GM21367 (cell line): ENCODE data around the gene RIN3.
A peak's percentile ranks its signal among the peaks of the same experiment; 100 is the strongest.

Experiments used
- ATAC-seq: cut with Tn5 transposase; IDR thresholded peaks from one replicate; pipeline ENCODE4 v1.9.1; 2021; ENCODE audit not compliant: unreplicated experiment

The RIN3 gene

DNA sequence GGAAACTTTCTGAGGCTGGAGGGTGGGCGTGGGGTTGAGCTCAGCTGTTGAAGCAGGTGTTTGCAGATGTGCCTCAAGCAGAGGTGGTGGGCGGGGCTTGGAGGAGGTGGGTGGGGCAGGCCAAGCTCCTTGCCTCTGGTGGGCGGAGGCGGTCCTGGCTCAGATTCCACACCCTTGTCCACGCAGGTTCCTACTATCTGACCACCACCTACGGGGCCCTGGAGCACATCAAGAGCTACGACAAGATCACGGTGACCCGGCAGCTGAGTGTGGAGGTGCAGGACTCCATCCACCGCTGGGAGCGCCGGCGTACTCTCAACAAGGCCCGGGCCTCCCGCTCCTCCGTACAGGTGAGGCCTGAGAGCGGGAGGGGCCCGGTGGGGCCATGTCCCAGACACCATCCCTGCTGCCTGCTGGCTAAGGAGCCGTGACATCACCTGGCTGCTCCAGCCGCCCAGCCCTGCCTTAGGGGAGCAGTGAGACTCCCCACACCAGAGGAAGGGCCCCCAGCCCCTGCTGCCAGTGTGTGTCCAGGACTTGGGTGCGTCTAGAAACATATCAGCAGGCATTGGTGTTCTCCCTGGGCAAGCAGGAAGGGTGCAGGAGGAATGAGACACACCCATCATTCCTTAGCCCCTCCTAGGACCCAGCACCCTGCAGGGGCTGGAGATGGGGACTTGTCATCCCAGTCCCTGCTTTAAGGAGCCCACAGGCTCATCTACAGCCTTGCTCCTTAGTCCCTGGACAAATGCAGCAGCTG lies 171.4 kb downstream of the RIN3 start:
- no peak for ATAC-seq

DNA sequence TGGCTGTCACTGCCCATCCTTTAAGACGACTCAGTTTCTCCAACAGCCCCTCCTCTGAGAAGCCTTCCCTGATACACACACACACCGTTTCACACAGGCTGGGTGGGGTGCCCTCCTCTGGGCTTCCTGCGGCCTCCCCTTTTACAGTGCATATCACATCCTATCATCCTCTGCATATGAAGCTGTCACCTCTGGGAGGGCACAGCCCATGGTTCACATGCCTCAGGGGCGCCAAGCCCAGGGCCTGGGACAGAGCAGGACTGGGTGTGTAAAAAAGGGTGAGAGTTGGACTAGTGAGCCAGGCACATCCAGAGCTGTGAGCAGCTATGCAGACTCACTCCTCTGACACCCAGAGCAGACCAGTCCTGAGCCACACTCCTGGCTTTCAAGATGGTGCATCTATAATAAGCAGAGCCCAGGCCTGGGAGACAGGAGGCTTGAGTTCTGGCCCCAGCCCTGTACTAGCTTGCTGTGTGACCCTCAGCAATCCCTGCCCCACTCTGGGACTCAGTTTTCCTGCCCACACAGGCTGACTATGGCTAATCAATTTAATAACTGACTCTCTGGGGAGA lies 172.3 kb downstream of the RIN3 start:
- ATAC-seq: no peak

DNA sequence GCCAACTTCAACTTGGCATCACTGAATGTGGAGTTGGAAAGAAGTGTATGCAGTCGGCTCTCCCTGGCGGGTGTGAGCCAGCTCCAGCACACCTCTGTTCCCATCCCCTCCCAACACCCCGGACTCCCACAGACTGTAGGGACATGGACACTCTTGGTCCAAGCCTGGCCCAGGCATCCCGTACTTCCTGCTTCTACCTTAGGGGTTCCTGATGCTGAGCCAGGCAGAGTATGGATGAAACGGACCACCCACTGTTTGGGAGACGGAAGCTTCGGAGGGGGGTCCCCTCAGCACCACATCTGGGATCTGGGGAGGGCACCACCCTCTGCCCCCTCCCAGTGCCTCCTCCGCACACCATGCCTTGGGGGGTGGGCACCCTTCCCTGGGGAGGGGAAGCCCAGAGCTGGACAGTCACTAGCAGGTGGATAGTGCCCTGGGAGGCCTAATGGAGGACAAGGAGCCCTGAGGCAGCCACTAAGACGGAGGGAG lies 172.9 kb downstream of the RIN3 start:
- ATAC-seq: no peak

DNA sequence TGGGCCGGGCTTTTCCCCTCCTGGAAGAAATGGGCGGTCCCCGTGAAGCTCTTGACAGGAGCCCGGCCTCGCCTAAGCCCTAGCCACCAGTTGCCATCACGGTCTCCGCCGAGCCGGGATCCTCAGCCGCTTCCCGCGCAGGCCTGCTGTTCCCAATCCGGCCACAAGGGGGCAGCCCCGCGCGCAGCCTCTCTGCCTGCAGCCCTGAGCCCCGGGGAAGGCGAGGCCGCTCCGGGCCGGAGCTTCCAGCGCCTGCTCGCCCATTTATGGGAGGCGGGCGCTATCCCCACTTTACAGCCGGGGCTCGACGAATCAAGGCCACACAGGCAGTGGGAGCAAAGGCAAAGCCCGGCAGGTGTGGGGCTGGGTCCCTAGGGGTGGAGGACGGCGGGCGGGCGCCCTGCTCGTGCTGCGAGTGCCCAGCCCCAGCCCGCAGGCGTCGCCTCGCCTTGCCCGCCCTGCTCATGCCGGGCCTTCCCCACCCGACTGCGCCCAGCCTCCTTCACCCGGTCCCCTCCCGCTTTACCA lies 173.4 kb downstream of the RIN3 start:
- ATAC-seq: no peak

DNA sequence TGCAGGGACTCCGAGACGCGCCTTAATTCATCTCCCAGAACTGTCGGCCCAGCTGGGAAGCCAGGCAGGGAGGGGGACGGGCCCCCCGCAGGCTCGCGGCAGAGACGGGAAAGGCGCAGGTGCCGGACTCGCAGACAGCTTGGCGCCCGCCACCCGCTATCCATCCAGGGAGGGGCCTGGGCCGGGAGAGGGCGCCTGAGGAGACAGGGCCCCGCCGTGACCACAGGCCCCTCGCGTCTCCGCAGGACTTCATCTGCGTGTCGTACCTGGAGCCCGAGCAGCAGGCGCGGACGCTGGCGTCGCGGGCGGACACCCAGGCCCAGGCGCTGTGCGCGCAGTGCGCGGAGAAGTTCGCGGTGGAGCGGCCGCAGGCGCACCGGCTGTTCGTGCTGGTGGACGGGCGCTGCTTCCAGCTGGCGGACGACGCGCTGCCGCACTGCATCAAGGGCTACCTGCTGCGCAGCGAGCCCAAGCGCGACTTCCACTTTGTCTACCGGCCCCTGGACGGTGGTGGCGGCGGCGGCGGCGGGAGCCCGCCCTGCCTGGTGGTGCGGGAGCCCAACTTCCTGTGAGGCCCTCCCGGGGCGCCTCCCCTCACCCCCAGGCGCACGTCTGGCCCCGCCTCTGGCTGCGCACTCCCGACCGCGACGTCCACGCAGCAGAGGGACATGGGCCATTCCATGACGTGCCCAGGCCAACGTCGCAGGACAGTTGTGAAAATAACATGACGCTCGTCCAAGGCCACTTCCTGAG lies 174.3 kb downstream of the RIN3 start:
- ATAC-seq: no peak

DNA sequence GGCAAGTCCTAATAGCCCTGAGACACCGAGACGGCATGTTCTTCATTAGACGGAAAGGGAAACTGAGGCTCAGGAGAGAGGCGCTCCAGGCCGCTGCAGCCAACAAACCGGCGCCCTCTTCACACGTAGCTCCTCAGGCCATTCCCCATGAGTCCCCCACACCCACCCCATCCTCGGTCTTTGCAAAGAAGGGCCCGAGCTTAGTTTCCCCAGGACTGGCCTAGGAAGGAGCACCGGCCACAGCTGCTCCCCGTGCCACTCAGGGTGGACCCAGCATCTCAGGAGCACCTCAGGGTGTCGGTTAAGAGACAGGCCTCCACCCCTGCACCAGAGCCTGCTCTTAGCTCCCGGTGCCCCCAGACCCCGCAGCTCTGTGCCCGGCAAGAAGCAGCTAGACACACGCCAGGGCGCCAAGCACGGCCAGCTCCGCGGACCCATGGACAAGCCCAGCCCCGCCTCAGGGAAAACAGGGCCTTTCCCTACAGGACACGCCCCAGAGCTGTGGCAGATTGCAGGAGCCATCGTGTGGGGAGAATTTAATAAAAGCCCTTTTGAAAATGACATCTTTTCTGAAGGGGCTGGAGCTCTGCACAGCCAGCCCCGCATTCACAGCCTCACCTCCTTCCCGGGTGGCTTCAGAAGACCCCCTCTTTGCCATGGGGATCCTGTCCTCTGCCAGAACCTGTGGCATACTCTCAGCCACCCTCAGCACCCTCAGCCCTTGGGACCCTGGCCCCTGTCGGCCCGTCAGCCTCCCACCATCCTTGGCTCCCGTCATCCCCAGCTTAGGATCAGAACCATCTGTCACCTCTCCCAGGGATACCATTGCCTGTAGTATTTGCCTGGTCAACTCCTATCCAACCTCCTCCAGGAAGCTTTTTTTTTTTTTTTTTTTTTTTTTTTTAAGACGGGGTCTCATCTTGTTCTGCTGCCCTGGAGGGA lies 175.1 kb downstream of the RIN3 start:
- no peak for ATAC-seq

DNA sequence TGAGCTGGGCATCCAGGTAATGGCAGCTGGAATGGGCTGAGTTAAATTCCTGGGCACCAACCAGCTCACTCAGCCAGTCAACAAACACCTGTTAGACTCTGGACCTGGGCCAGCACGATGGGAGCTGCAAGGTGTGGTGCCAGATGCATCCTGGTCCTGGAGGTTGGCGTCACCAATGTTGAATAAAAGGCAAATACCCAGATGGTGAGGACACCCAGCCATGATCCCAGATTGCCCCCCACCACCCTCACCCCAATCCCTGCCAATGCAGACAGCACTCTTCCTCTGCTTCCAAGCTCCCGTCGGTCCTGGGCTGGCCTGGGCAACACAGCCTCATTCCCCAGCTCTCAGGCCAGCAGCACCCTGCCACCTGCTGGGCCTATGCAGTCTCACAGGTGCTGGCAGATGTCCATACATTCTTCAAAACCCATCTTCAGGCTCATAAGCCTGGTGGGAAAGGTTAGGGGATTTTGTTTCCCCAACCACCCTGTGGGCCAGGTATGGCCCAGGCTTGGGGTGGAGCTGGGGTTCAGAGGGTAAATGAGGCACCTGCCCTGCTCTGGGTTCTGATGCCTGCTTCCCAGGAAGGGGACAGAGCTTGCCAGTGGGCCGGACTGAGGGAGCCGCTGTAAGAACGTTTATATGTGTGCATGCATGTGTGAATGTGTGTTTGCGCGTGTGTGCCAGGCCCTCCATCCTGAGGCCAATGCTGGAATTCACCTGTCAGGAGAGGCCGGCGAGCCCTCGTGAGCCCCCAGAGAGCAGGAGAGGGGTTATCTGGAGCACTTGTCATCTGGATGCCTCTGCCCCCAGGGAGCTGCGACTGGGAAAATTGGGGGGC lies 176.8 kb downstream of the RIN3 start:
- ATAC-seq: no peak

DNA sequence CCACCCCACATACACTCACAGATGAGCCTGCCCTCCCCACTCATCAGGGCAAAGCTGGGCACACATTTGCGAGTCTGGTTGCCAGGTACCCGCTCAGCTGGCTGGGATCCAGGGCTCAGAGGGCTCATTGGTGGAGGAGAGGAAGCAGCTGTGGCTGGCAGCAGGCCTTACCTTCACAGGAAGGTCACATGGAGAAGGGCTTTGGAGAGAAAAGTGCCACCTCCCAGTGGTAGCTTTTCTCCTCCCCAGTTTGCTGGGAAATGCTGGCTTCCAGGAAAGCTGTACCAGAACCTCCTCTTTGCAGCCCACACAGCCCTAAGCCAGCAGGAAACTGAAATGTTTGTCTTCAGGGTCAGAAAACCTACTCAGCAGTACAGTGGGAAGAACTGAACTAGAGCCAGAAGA lies 179.2 kb downstream of the RIN3 start:
- no peak for ATAC-seq

DNA sequence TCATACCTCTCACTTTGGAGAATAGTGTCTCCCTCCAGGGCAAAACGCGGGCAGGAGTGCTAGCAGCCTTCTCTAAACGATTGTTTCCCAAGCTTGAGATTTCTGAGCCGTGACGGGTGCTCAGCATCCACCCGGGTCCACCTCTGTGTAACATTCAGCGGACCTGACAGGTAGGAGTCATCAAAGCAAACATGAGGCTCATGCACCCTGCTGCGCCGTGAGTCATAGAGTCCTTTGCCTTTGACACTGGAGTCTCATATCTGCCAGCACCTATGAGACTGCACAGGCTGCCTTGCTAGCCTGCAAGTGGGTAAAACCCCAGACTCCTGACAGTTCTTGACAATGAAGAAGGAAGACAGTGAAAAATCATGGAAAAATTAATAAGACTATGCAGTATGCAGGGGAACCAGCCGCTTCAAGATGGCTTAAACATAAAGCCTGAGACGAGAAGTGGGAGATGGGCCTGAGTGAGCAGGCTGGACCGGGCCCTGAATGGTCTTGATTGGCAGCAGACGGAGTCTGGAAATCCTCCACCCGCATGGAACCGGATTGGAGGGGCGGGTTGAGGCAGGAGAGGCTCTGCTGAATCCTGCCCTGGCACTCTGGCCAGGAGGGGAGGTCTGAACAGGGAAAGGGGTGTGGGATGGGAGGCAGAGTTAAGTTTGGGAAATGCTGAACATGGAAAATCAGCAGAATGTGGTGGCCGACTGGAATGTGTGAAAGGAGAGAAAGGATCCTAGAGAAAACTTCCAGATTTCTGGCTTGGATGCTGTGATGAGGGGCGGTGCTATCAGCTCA lies 180.6 kb downstream of the RIN3 start:
- ATAC-seq: no peak

DNA sequence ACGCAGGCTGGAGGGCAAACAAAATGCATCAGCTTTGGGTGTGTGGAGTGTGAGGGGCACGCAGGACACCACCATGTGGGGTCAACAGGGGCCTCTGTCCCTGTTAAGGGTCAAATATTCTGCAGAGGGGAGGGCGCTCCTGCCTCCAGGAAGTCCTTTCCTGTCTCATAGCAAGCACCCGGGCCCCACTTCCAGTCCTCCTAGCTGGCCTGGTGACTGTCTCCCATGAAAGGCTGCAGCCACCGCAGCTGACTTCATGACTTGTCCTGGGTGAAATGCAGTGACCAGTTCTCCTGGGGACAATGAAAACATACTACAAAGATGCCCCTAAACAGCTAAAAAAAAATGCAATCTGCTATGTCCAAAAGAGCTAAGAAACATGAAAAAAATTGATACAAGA lies 181.2 kb downstream of the RIN3 start:
- no peak for ATAC-seq

DNA sequence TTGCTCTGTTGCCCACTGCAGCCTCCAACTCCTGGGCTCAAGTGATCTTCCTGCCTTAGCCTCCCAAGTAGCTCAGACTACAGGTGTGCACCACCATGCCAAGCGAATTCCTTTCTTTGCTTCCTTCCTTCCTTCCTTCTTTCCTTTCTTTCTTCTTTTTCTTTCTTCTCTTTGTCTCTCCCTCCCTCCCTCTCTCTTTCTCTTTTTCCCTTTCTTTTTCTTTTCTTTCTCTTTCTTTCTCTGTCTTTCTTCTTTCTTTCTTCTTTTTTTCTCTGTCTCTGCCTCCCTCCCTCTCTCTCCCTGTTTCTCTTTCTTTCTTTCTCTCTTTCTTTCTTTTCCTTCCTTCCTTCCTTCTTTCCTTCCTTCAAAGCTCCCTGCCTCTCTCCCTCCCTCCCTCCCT lies 182.0 kb downstream of the RIN3 start:
- no peak for ATAC-seq

DNA sequence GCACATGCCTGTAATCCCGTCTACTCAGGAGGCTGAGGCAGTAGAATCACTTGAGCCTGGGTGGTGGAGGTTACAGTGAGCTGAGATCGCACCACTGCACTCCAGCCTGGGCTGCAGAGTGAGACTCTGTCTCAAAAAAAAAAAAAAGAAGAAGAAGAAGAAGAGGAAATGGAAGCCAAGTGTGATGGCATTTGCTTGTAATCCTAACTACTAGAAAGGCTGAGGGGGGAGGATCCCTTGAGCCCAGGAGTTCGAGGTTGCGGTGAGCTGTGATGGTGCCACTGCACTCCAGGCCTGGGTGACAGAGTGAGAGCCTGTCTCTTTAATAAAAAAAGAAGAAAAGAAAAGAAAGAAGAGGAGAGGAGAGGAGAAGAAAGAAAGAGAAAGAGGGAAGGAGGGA lies 182.8 kb downstream of the RIN3 start:
- no peak for ATAC-seq

DNA sequence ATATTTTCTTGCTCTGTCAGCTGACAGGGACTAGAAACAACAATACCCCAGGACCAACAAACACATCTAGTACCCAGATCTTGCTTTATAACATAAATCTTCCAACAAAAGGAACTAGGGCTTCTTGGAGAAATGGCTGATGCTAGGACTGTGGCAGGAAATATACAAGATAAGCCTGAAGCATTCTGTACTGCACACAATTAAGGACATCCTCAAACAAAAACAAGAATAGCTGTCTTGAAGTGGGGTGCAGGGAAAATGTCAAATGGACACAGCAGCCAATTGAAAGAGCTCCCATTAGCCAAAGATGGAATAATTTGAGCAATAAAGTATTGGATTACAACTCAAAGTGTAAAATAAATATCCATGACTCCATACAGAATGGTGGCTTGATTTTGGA lies 184.8 kb downstream of the RIN3 start:
- ATAC-seq: no peak

DNA sequence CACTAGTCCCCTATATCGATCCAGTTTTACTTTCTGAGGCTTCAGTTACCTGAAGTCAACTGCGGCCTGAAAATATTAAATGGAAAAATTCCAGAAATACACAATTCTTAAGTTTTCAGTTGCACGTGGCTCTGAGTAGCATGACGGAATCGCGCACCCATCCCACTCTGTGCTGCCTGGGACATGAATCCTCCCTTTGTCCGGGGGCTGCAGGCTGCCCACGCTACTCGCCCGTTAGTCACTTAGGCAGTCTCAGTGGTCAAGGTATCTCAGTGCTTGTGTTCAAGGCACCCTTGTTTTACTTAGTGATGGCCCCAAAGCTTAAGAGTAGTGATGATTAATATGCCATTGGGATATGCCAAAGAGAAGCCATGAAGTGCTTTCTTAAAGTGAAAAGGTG lies 188.2 kb downstream of the RIN3 start:
- ATAC-seq: no peak

DNA sequence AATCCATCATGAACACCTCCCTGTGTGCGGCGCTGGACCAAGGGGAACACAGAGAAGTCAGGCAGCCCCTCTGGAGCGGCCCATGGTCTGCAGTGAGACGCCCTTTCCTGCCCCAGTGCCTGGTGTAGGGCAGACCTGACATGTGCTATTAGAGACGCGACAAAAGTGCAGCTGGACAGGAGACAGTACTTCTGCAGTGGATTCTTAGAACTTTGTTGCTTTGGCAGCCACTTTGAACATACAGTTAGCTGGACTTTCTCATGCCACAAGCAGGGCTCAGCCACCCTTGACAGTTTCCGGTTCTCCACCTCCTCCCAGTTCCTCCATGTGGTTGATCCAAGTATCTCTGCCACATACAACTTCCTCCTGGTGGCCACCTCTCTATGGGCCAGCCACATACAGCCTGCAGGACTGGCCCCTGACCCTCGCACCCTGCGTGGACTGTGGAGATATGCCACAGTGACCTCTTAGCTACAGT lies 188.9 kb downstream of the RIN3 start:
- no peak for ATAC-seq

DNA sequence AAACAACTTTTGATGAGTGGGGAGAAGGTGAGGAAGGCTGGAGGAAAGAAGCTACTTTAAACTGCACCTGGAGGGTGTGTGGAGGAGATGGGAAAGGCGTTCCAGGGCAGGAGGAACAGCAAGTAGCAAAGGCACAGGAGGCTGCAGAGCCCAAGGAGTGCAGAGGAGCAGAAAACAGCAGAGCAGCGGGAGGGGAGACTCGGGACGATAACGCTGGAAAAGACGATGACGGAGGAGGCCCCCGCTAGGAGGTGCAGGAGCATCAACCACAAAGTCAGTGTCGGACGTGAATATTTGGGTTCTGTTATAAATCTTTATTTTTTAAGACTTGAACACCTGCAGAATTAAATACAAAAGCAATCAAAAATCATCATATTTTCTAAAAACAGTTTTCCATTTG lies 189.9 kb downstream of the RIN3 start:
- no peak for ATAC-seq

DNA sequence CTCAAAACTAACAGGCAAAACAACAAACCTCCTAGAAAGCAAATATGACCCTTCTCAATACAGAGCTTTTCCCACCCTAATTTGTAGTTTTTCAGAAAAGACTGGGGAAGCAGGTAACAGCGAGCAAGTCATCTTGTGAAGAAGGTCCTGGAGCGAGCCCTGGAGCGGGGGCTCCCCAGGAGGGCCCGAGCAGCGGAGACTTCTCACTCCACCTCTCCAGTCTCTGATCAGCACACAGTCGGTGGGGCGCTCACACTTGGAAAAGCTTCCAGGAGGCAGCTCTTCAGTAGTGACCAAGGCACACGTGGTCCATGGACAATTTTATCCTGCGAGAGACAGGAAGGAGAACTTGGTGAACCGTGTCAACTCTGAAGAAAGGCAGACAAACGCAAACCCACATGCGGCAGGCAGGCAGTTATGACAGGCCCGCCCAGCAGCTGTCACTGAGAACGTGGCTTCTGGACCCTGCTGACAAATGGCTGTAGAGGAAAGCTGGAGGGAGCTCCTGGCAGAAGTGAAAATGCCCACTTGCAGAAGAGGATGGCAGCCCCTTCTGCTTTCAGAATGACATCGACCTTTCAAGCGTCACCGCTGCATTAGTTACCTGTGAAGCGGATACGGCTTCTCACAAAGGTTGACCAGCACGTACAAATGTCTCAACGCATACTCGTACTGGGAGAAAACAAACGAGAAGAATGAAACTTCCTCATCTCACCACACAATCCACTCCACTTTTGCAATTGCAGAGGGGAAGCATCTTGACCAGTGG lies 190.6 kb downstream of the RIN3 start:
- peak; percentile 93 for ATAC-seq

DNA sequence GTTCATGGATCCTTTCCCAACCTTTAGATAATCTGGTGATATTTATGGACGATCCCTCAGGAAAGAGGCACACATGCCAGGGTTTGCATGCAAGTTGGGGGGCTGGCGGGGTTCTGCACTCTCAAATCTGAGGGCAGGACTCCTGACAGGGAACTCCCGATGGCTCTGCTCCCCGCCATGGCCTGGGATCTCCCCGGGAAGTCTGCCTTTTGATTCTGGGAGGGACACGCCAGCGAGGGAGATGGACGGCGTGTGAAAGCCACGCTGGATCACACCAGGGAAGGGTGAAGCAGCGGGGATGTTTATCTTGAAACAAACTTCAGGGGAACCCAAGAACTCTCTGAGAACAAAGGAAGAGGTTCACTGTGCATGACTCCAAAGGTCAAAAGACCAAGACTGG lies 191.2 kb downstream of the RIN3 start:
- no peak for ATAC-seq
